Peyer's patch (tissue), 4 donors: ENCODE results near the gene ZC3H10.

Experiments used
- CTCF ChIP-seq, 6 experiments: fragments of 450-650 bp in 4 of 6; fragments of 200-600 bp in 2 of 6; sonication (generic) in 1 of 6; IDR thresholded peaks; one replicate each; pipeline ENCODE4 v1.5.1; 2017 to 2019; ENCODE audit warnings: antibody characterized with exemption in 6 of 6, mild to moderate bottlenecking in 3 of 6, moderate library complexity in 1 of 6
- POLR2A ChIP-seq, 2 donors: fragments of 450-650 bp; IDR thresholded peaks; one replicate each; pipeline ENCODE4 v1.5.1; 2017; ENCODE audit warnings: antibody characterized with exemption in 2 of 2, mild to moderate bottlenecking in 2 of 2, moderate library complexity in 2 of 2

GRCh38 chr12:56164345-56164729, 46.3 kb downstream of the ZC3H10 start:
- TF ChIP-seq CTCF (IDR thresholded peaks at IDR 0.05) = no peak
- TF ChIP-seq POLR2A (IDR thresholded peaks at IDR 0.05) = no peak
